NCI-H345 treated with DMSO at 0.1 percent for 48 hours (cell line): Measurements from ENCODE around the gene ATG10.
"Not testable (repeated sequence)": the region's sequence is repeated elsewhere in the genome, so short reads cannot be mapped to it uniquely, and the experiment has no call there.

ENCODE experiments used
- DNase-seq: peaks from one replicate; lab custom pipeline; 2025; ENCODE audit not compliant: unreplicated experiment; lab: John Stamatoyannopoulos, UW

ATG10 gene

GRCh38 chr5:81982172-81982685 lies 10.4 kb downstream of the ATG10 start:
- not testable (repeated sequence) for DNase-seq

- not testable (repeated sequence) for DNase-seq
Measured at GRCh38 chr5:81983148-81983547, 11.3 kb downstream of the ATG10 start.

- not testable (repeated sequence) for DNase-seq
Measured at GRCh38 chr5:81983563-81983962, 11.7 kb downstream of the ATG10 start.

DNA sequence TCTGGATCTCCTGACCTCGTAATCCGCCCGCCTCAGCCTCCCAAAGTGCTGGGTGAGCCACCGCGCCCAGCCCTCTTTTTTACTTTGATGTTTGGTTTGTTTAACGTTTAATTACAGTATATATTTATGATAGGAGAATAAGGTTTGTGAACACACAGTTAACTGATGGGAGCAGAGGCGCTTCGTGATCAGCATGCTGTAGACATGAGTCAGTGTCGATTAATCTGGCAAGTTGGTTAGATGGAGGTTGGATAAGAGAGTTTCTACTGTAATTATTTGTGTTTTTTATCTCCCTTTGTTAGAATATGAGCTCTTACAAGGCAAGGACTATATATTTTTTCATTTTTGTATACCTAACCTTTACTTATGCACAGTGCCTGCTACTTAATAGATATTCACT lies 14.3 kb downstream of the ATG10 start:
- DNase-seq = no peak

DNA sequence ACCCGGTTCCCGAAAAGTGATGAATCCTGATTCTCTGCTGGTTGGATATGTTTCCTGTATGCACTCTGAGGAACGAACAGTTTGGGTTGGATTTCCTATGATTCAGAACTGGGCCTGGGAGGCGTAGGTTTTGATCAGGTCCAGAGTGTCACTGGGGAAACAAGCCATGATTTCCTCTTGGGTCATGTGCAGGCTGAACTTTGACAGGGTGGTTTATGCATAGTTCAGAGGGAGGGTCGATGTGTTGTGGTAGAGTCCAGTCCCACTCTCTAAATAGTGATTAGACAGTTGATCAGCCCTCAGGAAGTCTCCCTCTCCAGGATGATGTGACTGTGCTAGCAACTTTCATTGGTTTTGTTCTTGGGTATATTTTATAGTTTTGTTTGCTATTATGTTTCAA lies 17.4 kb downstream of the ATG10 start:
- no peak for DNase-seq

GRCh38 chr5:81994679-81995078 lies 22.9 kb downstream of the ATG10 start:
- no peak for DNase-seq

DNA sequence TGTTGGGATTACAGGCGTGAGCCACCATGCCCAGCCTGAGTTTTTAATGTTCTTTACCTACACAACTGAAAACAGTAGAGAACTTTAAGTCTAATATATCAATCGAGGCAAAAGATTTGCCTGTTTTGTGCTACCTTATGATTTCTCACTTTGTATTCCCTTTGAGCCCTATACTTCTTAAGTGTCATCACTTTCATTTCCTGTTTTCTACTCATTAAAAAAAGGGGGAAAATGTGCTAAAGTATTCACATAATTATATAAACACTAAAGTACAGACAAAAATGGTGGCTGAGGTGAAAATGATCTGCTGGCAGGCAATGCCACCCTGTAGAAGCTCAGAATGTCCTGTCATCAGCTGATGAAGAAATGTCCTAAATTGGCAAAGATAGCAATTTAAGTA lies 23.6 kb downstream of the ATG10 start:
- DNase-seq = no peak

- no peak for DNase-seq
Measured at GRCh38 chr5:82004511-82004910, 32.7 kb downstream of the ATG10 start.

DNA sequence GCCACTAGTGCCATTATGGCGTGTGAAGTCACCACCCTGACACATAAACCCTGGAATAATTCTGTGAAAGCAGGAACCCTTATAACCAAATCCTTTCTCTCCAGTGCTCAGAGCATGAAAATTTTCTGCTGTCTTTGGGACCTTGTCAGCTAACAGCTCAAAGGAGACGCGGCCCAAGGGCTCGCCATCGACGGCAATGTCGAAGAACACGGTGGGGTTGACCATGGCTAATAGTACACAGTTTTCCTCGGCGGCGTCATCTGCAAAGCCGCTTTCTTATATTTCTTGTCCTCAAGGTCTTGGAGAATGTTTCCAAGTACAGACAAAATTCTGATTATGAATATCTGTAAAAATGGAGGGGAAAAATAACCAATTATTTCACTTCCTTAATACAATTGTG lies 38.0 kb downstream of the ATG10 start:
- not testable (repeated sequence) for DNase-seq

- no peak for DNase-seq
Measured at GRCh38 chr5:82010696-82011095, 38.9 kb downstream of the ATG10 start.

DNA sequence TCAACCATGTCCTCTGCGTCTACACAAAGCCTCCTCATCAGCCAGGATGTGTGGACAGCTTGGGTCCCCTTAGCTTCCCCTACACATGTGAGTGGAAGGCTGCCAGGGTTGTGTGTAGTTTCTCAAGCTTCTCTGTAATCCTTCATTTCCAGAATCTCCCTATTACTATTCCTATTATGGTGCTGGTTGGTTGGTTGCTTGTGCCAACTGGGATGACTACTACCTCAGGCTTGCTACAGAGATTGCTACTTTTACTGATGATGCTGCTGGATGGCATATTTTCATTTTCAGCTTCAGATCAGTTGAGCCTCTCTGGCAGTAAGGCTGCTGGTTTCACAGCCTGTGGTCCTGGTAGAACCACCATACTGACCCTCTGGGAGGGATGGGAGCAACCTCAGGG lies 39.9 kb downstream of the ATG10 start:
- DNase-seq = no peak

DNA sequence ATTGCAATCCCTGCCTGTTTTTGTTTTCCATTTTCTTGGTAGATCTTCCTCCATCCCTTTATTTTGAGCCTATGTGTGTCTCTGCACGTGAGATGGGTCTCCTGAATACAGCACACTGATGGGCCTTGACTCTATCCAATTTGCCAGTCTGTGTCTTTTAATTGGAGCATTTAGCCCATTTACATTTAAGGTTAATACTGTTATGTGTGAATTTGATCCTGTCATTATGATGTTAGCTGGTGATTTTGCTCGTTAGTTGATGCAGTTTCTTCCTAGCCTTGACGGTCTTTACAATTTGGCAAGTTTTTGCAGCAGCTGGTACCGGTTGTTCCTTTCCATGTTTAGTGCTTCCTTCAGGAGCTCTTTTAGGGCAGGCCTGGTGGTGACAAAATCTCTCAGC lies 42.8 kb downstream of the ATG10 start:
- DNase-seq = not testable (repeated sequence)

- no peak for DNase-seq
Measured at GRCh38 chr5:82018462-82018861, 46.6 kb downstream of the ATG10 start.

- DNase-seq = peak; percentile 64
Measured at GRCh38 chr5:82019342-82020138, 47.7 kb downstream of the ATG10 start.

DNA sequence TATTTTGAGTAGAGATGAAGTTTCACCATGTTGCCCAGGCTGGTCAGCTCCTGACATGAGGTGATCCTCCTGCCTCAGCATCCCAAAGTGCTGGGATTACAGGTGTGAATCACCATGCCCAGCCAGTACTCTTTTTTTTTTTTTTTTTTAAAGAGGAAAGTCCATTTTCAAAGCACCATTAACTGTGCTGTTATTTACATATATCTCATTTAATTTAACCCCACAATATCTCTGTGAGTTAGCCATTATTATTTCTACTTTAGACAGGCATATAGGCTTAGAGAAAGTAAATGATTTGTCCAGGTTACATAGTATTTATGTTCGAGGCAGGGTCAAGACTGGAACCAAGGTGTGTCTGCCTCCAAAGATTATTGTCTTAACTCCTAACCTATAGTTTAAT lies 50.7 kb downstream of the ATG10 start:
- no peak for DNase-seq

DNA sequence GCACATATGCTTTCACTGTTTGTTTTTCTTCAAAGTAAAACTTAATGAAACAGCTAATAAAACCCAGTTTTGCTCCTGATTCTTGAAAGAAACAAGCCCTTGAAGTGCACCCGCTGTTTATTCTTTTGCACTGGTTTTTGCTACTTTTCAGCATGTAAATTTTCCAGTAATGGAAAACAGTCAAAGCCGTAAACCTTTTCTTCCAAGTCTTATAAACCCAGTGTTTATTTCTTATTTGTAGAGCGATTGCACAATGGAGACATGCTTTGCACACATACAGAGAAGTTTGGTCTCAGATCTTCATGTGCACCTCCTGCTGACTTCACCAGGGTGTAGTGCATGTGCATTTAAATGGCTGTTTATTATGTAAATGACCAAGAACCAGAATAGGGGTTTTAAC lies 51.8 kb downstream of the ATG10 start:
- DNase-seq = no peak

- no peak for DNase-seq
Measured at GRCh38 chr5:82031220-82032119, 59.6 kb downstream of the ATG10 start.

- DNase-seq = not testable (repeated sequence)
Measured at GRCh38 chr5:82042894-82043293, 71.1 kb downstream of the ATG10 start.

GRCh38 chr5:82044010-82044409 lies 72.2 kb downstream of the ATG10 start:
- no peak for DNase-seq

DNA sequence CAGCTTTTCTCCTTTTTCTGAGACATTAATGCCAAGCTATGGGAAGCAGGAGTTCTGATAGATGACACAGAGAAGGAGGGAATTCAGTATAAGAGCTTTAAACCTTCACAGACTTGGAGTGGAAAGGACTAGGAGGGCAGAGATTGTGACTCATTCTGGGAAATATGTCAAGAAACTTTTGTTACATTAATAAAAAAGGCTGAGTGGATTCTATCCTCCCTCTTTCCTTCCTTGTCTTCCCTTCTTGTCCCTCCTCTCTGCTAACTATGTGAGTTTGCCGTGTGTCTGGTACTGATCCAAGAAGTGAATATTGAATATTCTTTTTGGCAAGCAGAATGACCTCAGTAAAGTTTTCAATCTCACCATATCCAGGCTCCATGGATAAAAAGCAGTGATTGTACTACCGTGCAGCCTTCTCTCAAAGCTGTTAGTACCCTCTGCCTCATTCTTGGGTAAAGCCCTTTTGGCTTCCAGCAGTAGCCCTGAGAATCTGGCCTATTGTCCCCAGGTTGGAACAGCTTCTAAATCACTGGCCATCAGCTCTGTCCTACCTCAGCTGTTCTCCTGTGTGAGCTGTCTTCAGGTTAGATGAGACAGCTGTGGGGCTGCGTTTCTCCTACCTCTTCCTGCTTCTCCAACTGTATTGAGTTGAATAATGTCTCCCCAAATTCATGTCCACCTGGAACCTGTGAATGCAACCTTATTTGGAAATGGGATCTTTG lies 73.9 kb downstream of the ATG10 start:
- no peak for DNase-seq

- no peak for DNase-seq
Measured at GRCh38 chr5:82046276-82046647, 74.4 kb downstream of the ATG10 start.
